HG03196 (cell line): Measurements from ENCODE around the gene FAM25C.
"Not testable (repeated sequence)": the region's sequence is repeated elsewhere in the genome, so short reads cannot be mapped to it uniquely, and the experiment has no call there.

Source experiments
- ATAC-seq: cut with Tn5 transposase; IDR thresholded peaks from one replicate; pipeline ENCODE4 v1.9.1; 2021; ENCODE audit not compliant: unreplicated experiment

The FAM25C gene

DNA sequence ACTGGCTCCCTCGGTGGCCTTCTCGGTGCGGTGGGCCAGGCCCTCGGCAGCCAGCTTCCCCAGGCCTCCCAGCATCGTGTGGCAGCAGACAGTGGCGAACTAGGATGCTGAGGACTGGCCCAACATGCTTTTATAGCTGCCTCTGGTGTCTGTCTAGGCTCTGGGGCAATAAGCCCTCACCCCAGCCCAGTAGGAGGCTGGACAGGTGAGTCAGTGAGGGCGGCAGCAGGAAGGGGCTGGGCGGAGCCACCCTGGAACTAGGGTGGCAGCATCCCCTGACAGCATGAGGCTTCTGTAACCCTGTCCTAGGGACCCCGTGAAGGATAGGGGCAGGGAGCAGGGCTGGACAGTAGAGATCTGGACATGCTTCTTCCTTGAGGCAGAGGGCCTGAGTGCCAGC, at the start of gene FAM25C:
Gene FAM25C (minus strand): TSS at position 101 of the 400 bp plus-strand sequence. CDS start 26 bp downstream, at position 75.
- ATAC-seq, result not testable (repeated sequence)

DNA sequence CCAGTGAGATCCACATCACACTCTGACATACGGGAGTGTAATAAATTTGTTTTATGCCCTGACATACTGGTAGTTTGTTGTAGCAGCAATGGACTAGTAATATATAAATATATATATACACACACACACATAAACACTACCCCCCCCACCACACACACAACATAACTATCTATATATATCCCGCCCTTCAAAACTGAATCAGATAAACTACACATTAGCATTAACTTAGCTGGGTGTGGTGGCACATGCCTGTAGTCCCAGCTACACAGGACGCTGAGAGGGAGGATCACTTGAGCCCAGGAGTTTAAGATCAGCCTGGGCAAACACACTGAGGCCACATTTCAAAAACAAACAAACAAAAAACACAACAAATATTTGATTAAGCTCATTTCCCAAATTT, 45.0 kb upstream of the FAM25C start:
- not testable (repeated sequence) for ATAC-seq

DNA sequence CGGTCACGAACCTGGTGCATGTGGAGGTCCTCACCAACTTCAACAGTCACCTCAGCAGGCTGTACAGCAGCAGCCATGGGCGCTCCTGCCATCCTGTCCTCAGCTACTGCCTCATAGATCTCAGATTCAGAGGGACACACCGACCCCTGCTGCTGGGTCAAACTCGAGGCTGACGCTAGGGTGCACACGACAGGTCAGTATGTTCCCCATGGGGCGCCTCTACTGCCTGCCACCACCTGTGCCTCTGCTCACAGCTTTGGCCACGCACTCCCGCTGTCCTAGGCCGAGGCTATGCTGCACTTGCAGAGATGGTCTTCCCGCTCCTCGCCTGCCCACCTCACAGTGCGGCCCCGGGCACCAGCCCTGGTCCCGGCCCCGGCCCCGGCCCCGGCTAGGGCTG, 31.8 kb upstream of the FAM25C start:
- not testable (repeated sequence) for ATAC-seq

DNA sequence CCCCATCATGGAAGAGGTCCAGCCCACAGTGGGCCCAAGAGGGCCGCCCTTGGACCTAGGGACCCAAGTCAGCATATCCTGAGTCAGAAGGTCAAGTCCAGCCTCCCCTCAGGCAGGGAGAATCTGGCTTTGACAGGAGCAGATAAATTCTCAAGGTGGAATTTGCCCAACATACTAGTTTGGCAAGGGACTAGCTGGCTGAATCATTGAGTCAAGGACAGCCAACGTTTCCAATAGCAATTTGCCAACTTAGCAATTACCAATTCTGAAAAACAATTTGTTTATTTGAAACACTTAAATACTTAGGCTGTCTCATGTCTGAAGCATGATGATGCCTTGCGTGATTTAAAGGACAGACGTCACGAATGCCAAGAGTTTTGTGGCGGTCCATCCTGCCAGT, 2.7 kb upstream of the FAM25C start:
- not testable (repeated sequence) for ATAC-seq

- not testable (repeated sequence) for ATAC-seq
Observed at GRCh38 chr10:47994045-47994444, 5.5 kb downstream of the FAM25C start.

DNA sequence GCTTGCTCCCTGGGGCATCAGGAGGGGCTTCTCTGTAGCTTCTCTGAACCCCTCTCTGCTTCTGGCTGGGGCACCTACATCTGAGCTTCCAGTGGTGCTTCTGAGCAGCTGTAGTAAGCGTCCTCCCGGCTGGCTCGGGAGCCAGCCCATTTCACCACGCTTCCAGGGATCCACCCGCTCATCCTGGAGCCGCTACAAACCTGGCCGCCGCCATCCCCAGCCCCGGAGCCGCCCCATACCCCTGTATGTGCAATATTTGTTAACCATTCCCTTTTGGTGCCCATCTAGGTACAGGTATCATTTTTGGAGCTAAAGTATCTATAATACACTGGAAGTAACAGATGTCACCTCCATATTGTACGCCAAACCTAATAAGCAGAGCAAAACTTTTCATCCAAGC, 7.0 kb downstream of the FAM25C start:
- ATAC-seq, result not testable (repeated sequence)

DNA sequence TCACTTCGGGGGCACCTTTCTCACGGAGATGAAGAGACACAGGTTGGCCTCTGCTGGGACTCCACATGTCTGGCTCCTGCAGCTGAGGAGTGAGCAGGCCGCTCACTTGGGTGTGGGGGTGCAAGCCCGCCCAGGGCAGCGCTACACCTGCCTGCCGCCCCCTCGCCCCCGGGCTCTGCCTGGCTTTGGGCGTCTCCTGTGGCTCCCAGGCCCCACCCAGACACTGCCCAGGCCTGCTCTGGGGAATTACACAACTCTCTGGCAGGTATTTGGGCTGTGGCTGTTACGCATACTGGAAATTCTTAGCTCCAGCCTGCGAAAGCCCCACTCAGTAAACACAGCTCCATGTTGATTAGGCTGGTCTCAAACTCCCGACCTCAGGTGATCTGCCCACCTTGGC, 7.9 kb downstream of the FAM25C start:
- not testable (repeated sequence) for ATAC-seq

DNA sequence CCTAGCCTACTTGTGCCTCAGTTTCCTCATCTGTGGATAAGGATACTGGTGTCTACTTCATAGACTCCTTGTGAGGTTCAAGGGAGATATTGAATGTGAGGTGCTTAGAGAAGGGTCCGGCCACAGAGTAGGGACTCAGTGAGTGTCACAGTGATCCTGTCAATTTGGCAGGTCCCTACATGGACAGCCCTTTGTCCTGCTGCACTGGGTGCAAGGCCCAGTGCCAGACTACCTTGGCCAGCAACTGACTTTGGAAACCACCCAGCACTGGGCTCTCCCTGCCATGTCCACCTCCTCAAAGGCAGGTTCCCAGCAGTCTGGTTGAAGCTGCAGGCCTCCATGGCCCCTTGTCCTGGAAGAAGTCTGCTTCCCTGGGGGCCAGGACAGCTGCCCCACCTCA, 9.5 kb downstream of the FAM25C start:
- not testable (repeated sequence) for ATAC-seq

GRCh38 chr10:47989542-47989950, 10.0 kb downstream of the FAM25C start:
- ATAC-seq, result not testable (repeated sequence)

- ATAC-seq, result not testable (repeated sequence)
Observed at GRCh38 chr10:47988718-47989541, 10.7 kb downstream of the FAM25C start.

- not testable (repeated sequence) for ATAC-seq
Observed at GRCh38 chr10:47987952-47988351, 11.6 kb downstream of the FAM25C start.

- ATAC-seq, result not testable (repeated sequence)
Observed at GRCh38 chr10:47986413-47987230, 13.0 kb downstream of the FAM25C start.

GRCh38 chr10:47975409-47975808, 24.2 kb downstream of the FAM25C start:
- ATAC-seq, result not testable (repeated sequence)

DNA sequence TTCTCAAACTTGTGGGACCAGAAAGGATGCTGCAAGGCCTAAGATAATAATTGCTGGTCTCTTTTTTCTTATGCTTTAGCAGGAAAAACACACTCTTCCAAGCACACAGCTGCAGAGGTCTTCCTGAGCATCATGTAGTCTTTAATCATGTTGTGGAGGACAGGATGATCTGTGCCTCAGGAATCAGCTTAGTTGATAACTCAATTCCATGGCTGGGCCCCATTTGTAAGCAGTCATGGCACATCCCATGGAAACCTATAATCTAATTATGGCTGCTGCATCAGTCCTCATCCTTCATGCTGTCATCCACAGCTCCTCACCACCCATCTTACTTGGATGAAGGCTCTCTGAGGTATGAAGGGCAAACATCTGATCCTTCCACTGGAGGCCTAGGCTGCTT, 26.5 kb downstream of the FAM25C start:
- ATAC-seq, result not testable (repeated sequence)

DNA sequence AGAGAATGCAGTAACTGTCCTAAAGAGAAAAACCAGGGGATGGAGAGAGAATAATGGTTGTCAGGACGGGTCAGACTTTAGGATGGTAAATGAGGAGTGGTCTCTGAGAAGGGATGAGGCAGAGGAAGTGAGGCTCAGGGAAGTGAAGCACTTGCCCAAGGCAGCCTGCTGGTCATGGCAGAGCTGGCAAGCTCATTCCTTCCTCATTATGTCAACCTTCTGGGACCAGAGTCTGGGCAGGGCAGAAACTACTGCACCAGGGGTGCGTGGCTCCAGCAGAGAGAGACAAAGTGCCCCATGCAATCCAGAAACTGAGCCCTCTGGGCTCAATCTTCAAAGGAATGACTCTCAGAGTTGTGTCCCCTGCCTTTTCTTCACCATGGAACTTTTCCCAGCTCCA, 27.5 kb downstream of the FAM25C start:
- not testable (repeated sequence) for ATAC-seq

DNA sequence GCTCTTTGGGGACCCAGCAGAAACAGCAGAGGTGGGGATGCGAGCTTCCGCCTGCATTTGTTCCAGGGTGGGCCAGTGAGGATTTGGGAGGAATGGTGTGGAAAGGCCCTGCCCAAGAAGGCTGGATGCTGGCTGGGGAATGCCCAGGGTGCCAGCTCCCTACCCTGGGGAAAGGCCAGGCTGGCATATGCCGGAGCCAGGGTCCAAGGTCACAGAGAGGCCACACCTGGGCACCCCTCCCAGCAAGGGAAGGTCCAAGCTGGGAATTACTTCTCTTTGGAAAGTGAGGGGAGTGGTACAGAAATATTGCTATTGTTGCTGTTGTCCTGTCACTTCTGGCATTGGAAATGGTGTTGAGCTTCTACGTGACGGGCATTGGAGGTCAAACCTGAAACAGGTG, 28.0 kb downstream of the FAM25C start:
- not testable (repeated sequence) for ATAC-seq

- ATAC-seq, result not testable (repeated sequence)
Observed at GRCh38 chr10:47970047-47970446, 29.5 kb downstream of the FAM25C start.

DNA sequence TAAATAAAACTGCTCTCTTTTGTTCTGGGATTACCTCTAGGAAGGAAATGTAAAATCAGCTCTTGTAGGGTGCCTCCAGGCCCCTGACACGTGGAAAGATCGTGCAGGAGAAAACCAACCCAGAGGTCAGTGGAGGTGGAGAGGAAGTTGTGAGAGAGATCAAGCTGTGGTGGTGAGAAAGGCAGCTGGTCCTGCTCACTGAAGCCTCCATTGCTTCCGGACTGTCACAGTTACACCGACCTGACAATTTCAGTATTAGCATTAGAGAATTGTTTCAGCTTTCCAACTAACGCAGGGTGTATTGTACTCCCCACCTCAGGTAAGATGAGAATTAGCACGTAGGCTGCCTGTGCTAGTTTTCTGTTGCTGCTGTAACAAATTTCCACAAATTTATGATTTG, 30.6 kb downstream of the FAM25C start:
- ATAC-seq, result not testable (repeated sequence)

GRCh38 chr10:47964280-47965063, 35.1 kb downstream of the FAM25C start:
- ATAC-seq, result not testable (repeated sequence)

DNA sequence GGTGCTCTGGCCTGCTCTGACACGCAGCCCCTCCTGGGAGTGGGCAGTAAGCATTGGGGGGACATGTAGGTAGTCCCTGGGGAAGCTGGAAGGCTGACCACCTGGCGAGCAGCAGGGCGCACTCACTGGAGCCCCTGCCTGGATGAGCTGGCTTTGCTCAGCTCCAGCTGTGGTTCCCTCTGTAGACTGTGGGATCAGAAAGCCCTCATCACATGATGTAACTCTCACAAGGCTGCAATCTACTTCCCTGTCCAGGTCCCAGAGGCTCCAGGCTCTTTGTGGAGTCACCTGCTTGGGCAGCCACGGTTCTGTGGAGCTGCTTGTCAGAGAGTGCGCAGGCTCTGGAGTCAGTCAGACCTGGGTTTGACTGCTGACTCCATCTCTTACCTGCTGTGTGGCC, 36.8 kb downstream of the FAM25C start:
- ATAC-seq, result not testable (repeated sequence)

- not testable (repeated sequence) for ATAC-seq
Observed at GRCh38 chr10:47960699-47961098, 38.9 kb downstream of the FAM25C start.
